ENCODE data around the gene CCDC13. TPM values are rescaled to one million over a fixed set of nuclear protein-coding genes. Genes with fewer than 3 reads are reported as not detected.

CCDC13 gene
- polyA plus RNA-seq, 1 donor from 2014 or later: 6.5 TPM

DNA sequence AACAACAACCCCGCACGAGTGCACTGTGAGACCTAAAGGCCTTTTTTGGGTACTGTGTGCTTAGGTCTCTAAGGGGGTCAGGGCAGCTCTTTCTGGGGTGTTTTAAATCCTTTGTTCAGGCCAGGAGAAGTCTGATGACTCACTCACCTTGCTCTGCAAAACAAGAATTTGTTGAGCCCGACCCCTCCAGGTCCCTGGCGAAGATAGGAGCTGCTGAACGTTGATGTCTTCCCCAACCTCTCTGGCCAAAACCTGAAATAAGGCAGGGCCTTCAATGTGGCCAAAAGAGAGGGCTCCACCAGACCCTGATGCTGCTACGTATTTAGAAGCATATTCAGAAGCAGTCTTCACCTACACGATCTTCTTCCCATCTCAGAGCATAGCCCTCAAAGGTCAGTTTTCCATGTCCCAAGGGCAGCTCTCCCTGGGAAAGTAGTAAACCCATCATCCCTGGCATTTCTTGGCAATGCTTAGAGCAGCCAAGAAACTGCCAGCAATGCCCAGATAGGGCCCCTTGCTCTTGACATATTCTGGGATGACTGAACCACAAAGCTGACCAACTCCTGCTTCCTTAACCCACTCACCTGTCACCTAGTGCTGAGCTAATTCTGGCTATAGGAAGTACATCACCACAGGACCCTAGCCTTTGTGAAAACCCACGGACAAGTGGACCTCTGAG lies 27.1 kb downstream of the CCDC13 start:
- Histone ChIP-seq H3K36me3 (ENCODE audit: insufficient read depth, low read length) (no peaks in the 10 kb centered on the region), H3K27ac (ENCODE audit: low read length) (no peak overlapping the region), H3F3A (ENCODE audit: insufficient read depth, low read length, poor library complexity, severe bottlenecking) (no peaks in the 10 kb centered on the region), H3K9me2 (ENCODE audit: insufficient read depth, low read length) (no peaks in the 10 kb centered on the region), H3K27me3 (ENCODE audit: insufficient read depth, low read depth, low read length) (no peaks in the 10 kb centered on the region), H2AFZ (ENCODE audit: low read depth, low read length) (no peak overlapping the region), H3K4me3 (ENCODE audit: low read length) (no peak overlapping the region), H3K9me3 (ENCODE audit: low read length) (no peaks in the 10 kb centered on the region), H3K79me2 (replicated peaks; ENCODE audit: insufficient read depth, low read length) (no peaks in the 10 kb centered on the region), H3K9ac (ENCODE audit: low read length) (no peak overlapping the region), H4K20me1 (ENCODE audit: insufficient read depth) (no peaks in the 10 kb centered on the region), H3K4me2 (ENCODE audit: low read length) (no peak overlapping the region)
- no peak for TF ChIP-seq RAD21 (conservative IDR thresholded peaks at IDR 0.05)
- no peak for TF ChIP-seq MXI1 (conservative IDR thresholded peaks at IDR 0.05; ENCODE audit: poor library complexity, severe bottlenecking)
- TF ChIP-seq SMC3 (conservative IDR thresholded peaks at IDR 0.05; ENCODE audit: poor library complexity): no peak
- TF ChIP-seq, protein P1, sequence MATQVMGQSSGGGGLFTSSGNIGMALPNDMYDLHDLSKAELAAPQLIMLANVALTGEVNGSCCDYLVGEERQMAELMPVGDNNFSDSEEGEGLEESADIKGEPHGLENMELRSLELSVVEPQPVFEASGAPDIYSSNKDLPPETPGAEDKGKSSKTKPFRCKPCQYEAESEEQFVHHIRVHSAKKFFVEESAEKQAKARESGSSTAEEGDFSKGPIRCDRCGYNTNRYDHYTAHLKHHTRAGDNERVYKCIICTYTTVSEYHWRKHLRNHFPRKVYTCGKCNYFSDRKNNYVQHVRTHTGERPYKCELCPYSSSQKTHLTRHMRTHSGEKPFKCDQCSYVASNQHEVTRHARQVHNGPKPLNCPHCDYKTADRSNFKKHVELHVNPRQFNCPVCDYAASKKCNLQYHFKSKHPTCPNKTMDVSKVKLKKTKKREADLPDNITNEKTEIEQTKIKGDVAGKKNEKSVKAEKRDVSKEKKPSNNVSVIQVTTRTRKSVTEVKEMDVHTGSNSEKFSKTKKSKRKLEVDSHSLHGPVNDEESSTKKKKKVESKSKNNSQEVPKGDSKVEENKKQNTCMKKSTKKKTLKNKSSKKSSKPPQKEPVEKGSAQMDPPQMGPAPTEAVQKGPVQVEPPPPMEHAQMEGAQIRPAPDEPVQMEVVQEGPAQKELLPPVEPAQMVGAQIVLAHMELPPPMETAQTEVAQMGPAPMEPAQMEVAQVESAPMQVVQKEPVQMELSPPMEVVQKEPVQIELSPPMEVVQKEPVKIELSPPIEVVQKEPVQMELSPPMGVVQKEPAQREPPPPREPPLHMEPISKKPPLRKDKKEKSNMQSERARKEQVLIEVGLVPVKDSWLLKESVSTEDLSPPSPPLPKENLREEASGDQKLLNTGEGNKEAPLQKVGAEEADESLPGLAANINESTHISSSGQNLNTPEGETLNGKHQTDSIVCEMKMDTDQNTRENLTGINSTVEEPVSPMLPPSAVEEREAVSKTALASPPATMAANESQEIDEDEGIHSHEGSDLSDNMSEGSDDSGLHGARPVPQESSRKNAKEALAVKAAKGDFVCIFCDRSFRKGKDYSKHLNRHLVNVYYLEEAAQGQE (IDR thresholded peaks at IDR 0.05; ENCODE audit: borderline replicate concordance): no peak
- TF ChIP-seq TAF1 (IDR thresholded peaks at IDR 0.05; ENCODE audit: low read depth): no peak
- TF ChIP-seq EZH2 (IDR thresholded peaks at IDR 0.05; ENCODE audit: borderline replicate concordance, insufficient read depth, low read length, poor library complexity, severe bottlenecking): no peak
- no peak for TF ChIP-seq EP300 (conservative IDR thresholded peaks at IDR 0.05; ENCODE audit: poor library complexity, severe bottlenecking)

DNA sequence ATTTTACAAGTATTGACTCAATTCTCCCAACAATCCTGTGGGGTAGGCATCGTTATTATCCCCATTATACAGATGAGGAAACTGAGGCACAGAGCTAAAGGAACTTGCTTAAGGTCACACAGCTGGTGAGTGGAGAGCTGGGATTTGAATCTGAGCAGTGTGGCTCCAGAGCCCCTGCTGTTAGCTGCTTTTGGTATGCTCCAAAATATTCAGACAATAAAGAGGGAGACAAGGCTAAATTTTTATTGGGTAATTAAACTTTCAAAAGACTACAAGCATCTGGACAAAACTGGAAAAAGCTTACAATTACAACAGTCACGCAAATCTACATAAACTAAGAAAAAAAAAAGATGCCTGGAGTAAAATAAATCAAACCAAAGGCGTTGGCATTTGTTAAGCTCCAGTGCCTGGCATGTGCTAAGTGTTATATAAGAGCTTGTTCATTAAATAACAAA lies 27.7 kb downstream of the CCDC13 start:
- no peak overlapping the region for H3K4me3 ChIP-seq (ENCODE audit: low read length)
- H4K20me1 ChIP-seq (ENCODE audit: insufficient read depth): no peaks in the 10 kb centered on the region
- no peaks in the 10 kb centered on the region for H3F3A ChIP-seq (ENCODE audit: insufficient read depth, low read length, poor library complexity, severe bottlenecking)
- no peak for TF ChIP-seq SMC3 (conservative IDR thresholded peaks at IDR 0.05; ENCODE audit: poor library complexity)
- no peak for TF ChIP-seq POLR2AphosphoS5 (IDR thresholded peaks at IDR 0.05)
- TF ChIP-seq RAD21 (conservative IDR thresholded peaks at IDR 0.05): no peak
- no peak for TF ChIP-seq EP300 (conservative IDR thresholded peaks at IDR 0.05; ENCODE audit: poor library complexity, severe bottlenecking)
- no peak for TF ChIP-seq EZH2 (IDR thresholded peaks at IDR 0.05; ENCODE audit: borderline replicate concordance, insufficient read depth, low read length, poor library complexity, severe bottlenecking)
- TF ChIP-seq, protein P2, sequence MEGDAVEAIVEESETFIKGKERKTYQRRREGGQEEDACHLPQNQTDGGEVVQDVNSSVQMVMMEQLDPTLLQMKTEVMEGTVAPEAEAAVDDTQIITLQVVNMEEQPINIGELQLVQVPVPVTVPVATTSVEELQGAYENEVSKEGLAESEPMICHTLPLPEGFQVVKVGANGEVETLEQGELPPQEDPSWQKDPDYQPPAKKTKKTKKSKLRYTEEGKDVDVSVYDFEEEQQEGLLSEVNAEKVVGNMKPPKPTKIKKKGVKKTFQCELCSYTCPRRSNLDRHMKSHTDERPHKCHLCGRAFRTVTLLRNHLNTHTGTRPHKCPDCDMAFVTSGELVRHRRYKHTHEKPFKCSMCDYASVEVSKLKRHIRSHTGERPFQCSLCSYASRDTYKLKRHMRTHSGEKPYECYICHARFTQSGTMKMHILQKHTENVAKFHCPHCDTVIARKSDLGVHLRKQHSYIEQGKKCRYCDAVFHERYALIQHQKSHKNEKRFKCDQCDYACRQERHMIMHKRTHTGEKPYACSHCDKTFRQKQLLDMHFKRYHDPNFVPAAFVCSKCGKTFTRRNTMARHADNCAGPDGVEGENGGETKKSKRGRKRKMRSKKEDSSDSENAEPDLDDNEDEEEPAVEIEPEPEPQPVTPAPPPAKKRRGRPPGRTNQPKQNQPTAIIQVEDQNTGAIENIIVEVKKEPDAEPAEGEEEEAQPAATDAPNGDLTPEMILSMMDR (IDR thresholded peaks at IDR 0.05; ENCODE audit: poor library complexity, severe bottlenecking): no peak
- no peaks in the 10 kb centered on the region for H3K9me2 ChIP-seq (ENCODE audit: insufficient read depth, low read length)
- H3K9me3 ChIP-seq (ENCODE audit: low read length): no peaks in the 10 kb centered on the region
- H3K79me2 ChIP-seq (replicated peaks; ENCODE audit: insufficient read depth, low read length): no peaks in the 10 kb centered on the region
- H3K27ac ChIP-seq (ENCODE audit: low read length): no peak overlapping the region
- no peaks in the 10 kb centered on the region for H3K36me3 ChIP-seq (ENCODE audit: insufficient read depth, low read length)
- H3K9ac ChIP-seq (ENCODE audit: low read length): no peak overlapping the region
- H3K27me3 ChIP-seq (ENCODE audit: insufficient read depth, low read depth, low read length): no peaks in the 10 kb centered on the region
- no peak overlapping the region for H2AFZ ChIP-seq (ENCODE audit: low read depth, low read length)
- H3K4me2 ChIP-seq (ENCODE audit: low read length): no peak overlapping the region

All from neural cell (in vitro differentiated cells).